GM21723 (cell line): ENCODE data around the gene AURKA.
"Not testable (repeated sequence)": the region's sequence is repeated elsewhere in the genome, so short reads cannot be mapped to it uniquely, and the experiment has no call there.

ENCODE experiments used
- ATAC-seq: cut with Tn5 transposase; IDR thresholded peaks from one replicate; pipeline ENCODE4 v1.9.1; 2021; ENCODE audit warnings: mild to moderate bottlenecking, moderate library complexity; ENCODE audit not compliant: unreplicated experiment

The AURKA gene

DNA sequence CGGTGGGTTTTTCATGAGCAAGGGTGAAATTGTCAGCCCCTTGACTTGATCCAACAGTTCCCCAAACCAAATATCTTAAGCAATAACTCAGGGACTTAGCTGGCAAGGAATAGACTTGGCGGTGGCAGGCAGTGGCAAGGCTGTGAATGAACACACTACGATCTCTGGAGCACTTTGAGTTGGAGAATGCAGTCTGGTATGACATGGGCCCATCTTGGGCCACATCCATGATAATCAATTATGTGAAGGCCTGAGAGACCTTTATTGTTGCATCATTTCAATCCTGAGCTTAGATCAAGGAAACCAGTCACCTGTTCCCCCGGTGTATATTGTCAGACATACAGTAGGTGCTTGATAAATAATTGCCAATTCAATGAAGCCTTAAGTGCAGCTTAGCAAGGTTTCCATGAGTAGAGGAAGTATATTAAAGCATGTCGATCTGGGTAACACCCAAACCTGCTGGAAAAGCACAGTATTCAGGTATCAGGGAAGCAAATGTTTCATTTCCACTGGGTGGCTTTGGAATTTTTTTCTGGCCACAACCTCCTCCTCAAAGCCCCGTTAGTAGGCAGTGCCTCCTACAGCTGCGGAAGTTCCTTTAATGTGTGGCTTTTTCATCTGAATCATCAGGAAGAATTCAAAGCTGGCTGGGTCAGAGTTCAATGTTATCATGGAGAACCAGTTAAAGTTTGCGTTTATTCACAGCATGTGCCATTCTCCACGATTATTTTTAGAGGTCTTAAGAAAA, 30.2 kb upstream of the AURKA start:
- ATAC-seq: no peak

GRCh38 chr20:56420940-56421688, 29.1 kb upstream of the AURKA start:
- no peak for ATAC-seq

DNA sequence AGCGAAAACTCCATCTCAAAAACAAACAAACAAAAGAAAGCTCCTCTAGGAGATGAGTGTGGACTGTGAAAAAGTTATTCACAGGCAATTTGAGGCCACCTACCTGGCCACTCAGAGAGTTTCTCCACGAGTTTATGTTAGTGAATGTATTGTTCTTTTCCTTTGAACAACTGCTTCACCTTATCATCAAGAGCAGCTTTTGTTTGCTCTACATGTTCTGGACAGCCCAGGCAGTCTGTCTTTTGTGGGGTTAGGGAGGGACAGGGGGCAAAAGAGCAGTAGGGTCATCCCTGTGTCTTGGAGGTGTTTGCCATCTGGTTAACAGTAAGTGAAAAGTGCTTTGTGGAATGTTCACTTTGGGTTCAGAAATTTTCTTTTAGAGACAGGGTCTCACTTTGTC, 28.0 kb upstream of the AURKA start:
- ATAC-seq: no peak

DNA sequence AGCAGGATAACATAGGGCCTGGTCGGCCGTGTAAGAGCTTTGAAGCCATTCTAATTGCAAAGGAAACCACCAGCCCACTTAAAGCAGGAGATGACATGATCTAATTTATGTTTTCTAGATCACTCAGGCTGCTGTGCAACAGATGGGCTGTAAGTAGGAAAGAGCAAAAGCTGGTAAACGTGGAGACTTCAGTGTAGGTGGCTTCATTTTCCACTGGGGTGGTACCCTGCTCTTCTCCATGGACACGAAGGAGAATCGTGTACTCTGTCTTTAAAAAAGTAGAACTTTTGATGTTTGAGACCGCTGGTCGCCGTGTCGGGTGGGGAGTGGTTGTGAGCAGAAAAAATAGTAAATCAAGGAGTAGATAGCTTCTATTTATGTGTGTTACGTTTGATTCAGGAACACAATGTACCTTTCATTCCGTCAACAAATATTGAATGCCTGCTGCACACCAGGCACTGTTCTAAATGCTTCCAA, 26.4 kb upstream of the AURKA start:
- ATAC-seq: no peak

DNA sequence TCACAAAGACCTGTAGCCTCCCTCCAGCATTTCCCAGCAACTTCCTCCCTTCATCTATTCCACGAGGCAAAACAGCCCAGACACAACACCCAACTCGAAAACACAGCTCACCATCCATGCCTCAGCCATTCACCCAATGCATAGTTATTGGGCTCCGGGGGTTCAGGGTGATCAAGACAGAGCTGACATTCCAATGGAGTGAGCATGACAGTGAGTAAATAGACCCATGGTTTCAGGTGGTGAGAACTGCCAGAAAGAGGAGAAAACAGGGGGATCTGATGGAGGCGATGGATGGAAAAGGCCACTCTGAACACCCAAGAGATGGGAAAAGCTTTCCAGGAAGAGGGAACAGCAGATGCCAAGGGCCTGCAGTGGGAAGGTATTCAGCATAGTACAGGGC, 25.9 kb upstream of the AURKA start:
- no peak for ATAC-seq

DNA sequence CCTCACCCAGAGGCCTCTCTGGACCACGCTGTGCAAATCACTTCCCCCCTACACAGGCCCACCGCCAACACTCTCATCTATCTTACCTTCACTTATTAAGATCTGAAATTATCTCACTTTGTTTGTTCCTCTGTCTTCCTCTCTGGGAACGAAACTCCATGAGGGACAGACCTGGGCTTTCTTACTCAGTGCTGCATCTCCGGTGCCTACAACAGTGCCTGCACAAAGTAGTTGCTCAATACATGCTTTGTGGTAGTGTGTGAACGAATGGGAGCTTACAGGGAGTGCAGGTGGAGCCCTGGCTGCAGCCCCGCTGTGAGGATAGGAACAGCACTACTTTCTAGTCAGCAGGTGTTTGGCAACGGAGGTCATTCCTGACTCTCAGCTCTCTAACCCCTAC, 25.4 kb upstream of the AURKA start:
- no peak for ATAC-seq

DNA sequence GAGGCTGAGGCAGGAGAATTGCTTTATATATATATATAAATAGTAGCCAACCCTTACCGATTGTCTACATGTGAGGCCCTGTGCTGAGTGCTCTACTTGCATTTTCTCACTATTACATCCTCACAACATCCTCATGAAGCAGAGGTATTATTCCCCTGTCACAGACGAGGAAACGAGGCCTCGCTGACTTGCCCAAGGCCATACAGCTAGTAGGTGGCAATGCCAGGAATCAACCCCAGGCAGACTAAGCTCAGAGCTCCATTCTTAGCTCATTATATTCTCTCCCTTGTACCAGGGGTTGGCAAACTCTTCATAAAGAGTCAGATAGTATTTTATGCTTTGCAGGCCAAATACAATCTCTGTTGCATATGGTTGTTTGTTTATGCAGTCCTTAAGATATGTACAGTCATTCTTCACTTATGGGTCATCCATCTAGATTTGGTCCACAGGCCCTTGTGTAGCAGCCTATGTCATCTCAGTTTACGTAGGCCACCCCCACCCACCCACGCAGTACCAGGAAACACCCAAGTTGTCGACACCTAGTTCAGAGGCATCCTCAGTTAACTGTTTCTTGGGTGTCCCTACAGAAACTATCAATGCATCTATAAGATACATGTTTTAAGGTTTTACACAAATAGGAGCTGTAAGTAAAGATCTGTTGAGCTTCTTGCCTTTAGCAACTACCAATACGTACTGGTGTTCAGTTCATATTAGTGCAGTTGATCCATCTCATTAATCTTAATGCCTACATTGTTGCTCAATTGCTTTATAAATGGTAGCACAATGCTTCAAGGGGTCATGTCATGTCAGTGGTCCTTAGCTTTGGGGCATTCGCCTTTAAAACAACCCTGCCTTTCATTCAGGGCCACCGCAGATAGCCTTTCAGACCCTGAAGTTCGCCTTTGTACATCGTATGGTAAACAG, 23.1 kb upstream of the AURKA start:
- no peak for ATAC-seq

- ATAC-seq: no peak
Observed at GRCh38 chr20:56412949-56413348, 20.9 kb upstream of the AURKA start.

DNA sequence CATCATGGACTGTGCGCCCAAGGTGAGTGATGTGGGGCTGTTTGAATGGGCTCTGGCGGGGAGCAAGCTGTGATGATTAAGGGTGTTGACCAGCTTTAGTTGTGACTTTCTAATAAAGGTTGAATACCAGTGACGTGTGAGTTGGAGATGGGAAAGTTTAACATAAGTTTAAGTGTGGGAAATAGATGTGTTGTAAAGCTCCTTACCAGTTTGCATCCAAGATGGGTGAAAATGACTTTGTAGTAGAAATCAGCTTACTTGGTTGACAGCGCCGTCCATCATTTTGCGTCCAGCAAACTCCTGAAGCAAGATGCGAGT, 20.4 kb upstream of the AURKA start:
- no peak for ATAC-seq

DNA sequence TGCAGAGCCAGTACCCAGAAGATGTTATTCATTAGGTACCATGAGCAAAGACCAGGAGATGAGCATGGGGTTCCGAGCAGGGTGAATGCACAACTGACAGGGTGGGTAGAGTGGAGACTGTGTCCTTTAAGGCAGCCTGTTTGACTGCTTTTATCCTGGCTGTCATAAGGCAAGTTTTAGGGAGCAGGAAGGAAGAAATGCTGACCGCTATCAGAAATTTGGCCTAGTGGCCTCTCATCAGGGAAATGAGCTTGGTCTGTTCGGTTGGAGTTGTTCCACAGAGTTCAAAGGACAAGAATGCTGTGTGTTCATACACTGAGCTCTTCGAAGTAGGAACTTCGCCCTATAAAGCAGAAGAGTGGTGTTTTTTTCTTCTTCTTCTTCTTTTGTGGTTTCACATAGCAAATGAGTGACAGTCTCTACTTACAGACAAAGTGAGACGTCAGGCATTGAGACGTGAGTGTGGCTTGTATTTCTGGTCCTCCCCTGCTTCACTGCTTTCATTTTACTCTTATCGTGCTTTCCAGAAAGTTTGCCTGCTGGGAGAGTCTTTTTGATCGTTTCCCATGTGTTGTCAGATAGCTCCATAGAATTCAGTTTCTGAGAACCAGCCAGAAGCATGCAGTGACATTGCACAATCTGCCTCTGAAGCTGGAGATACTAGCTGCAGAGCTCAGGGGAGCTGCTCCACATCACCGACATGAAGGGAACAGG, 19.9 kb upstream of the AURKA start, which contains the start of gene CASS4:
Gene CASS4 (plus strand): TSS at position 502 of the 714 bp plus-strand sequence. CDS start 199 bp downstream, at position 701.
- ATAC-seq: peak; percentile 74

- not testable (repeated sequence) for ATAC-seq
Observed at GRCh38 chr20:56411287-56411686, 19.3 kb upstream of the AURKA start.

GRCh38 chr20:56409956-56410355, 17.9 kb upstream of the AURKA start:
- ATAC-seq: no peak

GRCh38 chr20:56409521-56409920, 17.5 kb upstream of the AURKA start:
- no peak for ATAC-seq

- no peak for ATAC-seq
Observed at GRCh38 chr20:56406910-56407309, 14.9 kb upstream of the AURKA start.

GRCh38 chr20:56405356-56405755, 13.3 kb upstream of the AURKA start:
- not testable (repeated sequence) for ATAC-seq

- ATAC-seq: no peak
Observed at GRCh38 chr20:56403465-56403864, 11.4 kb upstream of the AURKA start.

- ATAC-seq: peak; percentile 66
Observed at GRCh38 chr20:56400001-56400640, 8.1 kb upstream of the AURKA start.

GRCh38 chr20:56395166-56395565, 3.2 kb upstream of the AURKA start:
- no peak for ATAC-seq

DNA sequence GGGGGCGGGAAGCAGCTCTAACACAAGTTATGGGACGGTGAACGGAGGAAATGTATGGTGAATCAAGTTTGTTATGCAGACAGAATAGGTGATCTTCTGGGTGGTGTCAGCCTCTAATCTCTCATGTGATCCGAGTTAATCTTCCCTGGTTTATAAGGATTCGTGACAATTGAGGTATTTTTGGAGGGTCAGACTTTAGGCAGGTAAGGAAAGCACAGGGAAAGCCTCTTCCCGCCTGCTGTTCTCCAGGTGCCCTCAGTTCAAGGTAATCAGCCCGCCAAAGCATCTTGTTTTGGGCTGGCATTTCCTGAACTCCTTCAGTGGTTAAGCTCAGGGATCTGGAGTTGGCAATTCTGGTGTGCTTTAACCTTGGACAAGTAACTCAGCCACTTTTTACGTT, 1.6 kb upstream of the AURKA start:
- ATAC-seq: no peak

- ATAC-seq: peak; percentile 4
Observed at GRCh38 chr20:56392881-56393482, 967 bp upstream of the AURKA start.
